RWPE2 (cell line): ENCODE measurements around the gene MAP3K15.

ENCODE experiments used
- ATAC-seq: fragments of 200-7000 bp; cut with Tn5 transposase; 3 replicates; pipeline ENCODE4 v1.9.1; 2021; ENCODE audit warnings: low read depth
- DNase-seq: peaks from one replicate; pipeline ENCODE4 v3.0.0-alpha.2; 2020; ENCODE audit warnings: low spot score
- H3K27ac ChIP-seq: fragments of 450-650 bp; 2 replicates; pipeline ENCODE4 v1.5.1; 2017; ENCODE audit warnings: mild to moderate bottlenecking; ENCODE audit not compliant: poor library complexity, severe bottlenecking
- H3K27me3 ChIP-seq: fragments of 250-450 bp; sonication (Bioruptor Pico); 2 replicates; pipeline ENCODE4 v1.5.1; 2021; ENCODE audit warnings: mild to moderate bottlenecking, moderate library complexity; ENCODE audit not compliant: insufficient read depth, poor library complexity, severe bottlenecking
- H3K36me3 ChIP-seq: fragments of 250-450 bp; sonication (Bioruptor Pico); 2 replicates; pipeline ENCODE4 v1.5.1; 2020; ENCODE audit warnings: low read depth, mild to moderate bottlenecking, moderate library complexity
- H3K4me1 ChIP-seq: fragments of 250-450 bp; sonication (Bioruptor Pico); 2 replicates; pipeline ENCODE4 v1.5.1; 2021; ENCODE audit warnings: mild to moderate bottlenecking, moderate library complexity; ENCODE audit not compliant: insufficient read depth, poor library complexity, severe bottlenecking
- H3K4me3 ChIP-seq: fragments of 250-450 bp; sonication (Bioruptor Pico); 2 replicates; pipeline ENCODE4 v1.5.1; 2021; ENCODE audit warnings: mild to moderate bottlenecking, moderate library complexity; ENCODE audit not compliant: severe bottlenecking
- H3K9me3 ChIP-seq: fragments of 250-450 bp; sonication (Bioruptor Pico); 2 replicates; pipeline ENCODE4 v1.5.1; 2021; ENCODE audit warnings: mild to moderate bottlenecking, moderate library complexity; ENCODE audit not compliant: severe bottlenecking
- TF ChIP-seq, protein P1 (sequence below): fragments of 450-650 bp; IDR thresholded peaks from one replicate; pipeline ENCODE4 v1.5.1; 2017; ENCODE audit warnings: mild to moderate bottlenecking, moderate library complexity; ENCODE audit not compliant: poor library complexity, severe bottlenecking

The MAP3K15 gene

DNA sequence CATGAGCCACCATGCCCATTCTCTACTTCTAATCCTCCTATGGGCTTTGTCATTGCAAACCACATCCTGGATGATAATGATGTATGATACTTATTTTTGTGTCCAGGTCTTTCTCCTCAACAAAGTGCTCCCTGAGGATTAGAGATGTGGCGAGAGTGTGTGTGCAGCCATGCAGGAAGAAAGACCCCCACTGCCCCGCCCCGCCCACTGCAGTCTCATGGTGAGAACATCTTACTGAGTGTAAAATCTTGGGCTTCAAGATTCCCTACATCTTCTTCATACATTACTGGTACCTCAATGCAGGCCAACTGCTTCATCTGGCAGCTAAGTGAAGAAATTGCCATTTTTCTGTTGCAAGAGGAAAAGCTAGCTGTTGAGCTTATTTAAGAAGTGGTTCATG is 25.9 kb upstream of the MAP3K15 start:
- ATAC-seq (no peak), DNase-seq (no peak)
- TF ChIP-seq, protein P1, sequence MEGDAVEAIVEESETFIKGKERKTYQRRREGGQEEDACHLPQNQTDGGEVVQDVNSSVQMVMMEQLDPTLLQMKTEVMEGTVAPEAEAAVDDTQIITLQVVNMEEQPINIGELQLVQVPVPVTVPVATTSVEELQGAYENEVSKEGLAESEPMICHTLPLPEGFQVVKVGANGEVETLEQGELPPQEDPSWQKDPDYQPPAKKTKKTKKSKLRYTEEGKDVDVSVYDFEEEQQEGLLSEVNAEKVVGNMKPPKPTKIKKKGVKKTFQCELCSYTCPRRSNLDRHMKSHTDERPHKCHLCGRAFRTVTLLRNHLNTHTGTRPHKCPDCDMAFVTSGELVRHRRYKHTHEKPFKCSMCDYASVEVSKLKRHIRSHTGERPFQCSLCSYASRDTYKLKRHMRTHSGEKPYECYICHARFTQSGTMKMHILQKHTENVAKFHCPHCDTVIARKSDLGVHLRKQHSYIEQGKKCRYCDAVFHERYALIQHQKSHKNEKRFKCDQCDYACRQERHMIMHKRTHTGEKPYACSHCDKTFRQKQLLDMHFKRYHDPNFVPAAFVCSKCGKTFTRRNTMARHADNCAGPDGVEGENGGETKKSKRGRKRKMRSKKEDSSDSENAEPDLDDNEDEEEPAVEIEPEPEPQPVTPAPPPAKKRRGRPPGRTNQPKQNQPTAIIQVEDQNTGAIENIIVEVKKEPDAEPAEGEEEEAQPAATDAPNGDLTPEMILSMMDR, result no peak
- Histone ChIP-seq H3K4me3 (no peak overlapping the region), H3K4me1 (no peaks in the 10 kb centered on the region), H3K9me3 (no peaks in the 10 kb centered on the region), H3K27me3 (no peaks in the 10 kb centered on the region), H3K36me3 (peaks cover 6% of the 10 kb centered on the region; the same call in 1 of the 2 replicates), H3K27ac (no peak overlapping the region)

GRCh38 chrX:19540076-19540475 is 24.8 kb upstream of the MAP3K15 start:
- no peak for ATAC-seq
- DNase-seq, result no peak
- no peaks in the 10 kb centered on the region for H3K9me3 ChIP-seq
- peaks cover 2% of the 10 kb centered on the region; the same call in 1 of the 2 replicates for H3K36me3 ChIP-seq
- H3K27ac ChIP-seq, result no peak overlapping the region
- H3K4me1 ChIP-seq, result no peaks in the 10 kb centered on the region
- TF ChIP-seq, protein P1, result no peak
- no peaks in the 10 kb centered on the region for H3K27me3 ChIP-seq
- no peak overlapping the region for H3K4me3 ChIP-seq

DNA sequence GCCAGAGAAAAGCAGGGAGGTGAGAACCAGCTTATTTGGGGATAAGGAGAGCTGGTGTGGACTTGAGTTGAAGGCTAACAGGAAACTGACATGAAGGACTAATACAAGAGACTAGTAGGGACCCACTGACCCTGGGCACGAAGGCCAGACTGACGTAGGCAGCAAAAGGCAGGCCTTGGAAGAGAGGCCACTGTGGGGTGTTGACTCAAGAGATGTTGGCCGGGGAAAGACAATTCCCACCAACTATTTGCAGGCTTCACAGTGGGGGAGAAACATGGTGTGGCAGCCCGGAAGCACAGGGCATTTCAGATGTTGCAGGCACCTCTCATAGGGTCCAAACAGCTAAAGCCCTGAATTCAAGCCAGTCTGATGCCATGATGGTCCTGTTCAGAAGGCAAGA is 24.4 kb upstream of the MAP3K15 start:
- no peak for DNase-seq
- Histone ChIP-seq H3K27me3 (no peaks in the 10 kb centered on the region), H3K27ac (no peak overlapping the region), H3K9me3 (no peaks in the 10 kb centered on the region), H3K36me3 (no peaks in the 10 kb centered on the region), H3K4me1 (no peaks in the 10 kb centered on the region), H3K4me3 (no peak overlapping the region)
- ATAC-seq, result no peak
- TF ChIP-seq, protein P1, result no peak

GRCh38 chrX:19535476-19535875 is 20.2 kb upstream of the MAP3K15 start:
- Histone ChIP-seq H3K27ac (no peak overlapping the region), H3K4me1 (no peaks in the 10 kb centered on the region), H3K9me3 (no peaks in the 10 kb centered on the region), H3K36me3 (no peaks in the 10 kb centered on the region), H3K4me3 (no peak overlapping the region), H3K27me3 (no peaks in the 10 kb centered on the region)
- ATAC-seq (no peak), DNase-seq (no peak)
- TF ChIP-seq, protein P1, result peak; percentile 38

DNA sequence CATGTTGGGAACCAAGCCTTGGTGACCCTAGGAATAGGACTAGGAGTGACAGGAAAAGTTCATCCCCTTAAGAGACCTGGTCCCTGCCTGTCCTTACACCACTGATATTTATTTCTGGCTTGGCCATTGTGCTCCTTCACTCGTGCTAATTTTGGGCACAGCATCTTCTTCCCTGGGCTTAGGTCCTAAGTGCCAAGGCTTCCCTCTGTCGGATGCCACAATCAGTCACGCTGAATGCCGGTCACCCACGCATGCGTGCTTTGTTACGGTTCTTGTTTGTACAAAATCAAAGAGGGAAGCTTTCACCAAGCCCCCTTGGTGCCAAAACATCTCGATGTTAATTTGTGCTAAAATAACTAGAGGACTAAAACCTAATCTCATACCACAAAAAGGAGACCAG is 17.4 kb upstream of the MAP3K15 start:
- ATAC-seq (no peak), DNase-seq (no peak)
- H3K27ac ChIP-seq, result no peak overlapping the region
- no peak overlapping the region for H3K4me3 ChIP-seq
- H3K9me3 ChIP-seq, result no peaks in the 10 kb centered on the region
- H3K4me1 ChIP-seq, result no peaks in the 10 kb centered on the region
- no peaks in the 10 kb centered on the region for H3K36me3 ChIP-seq
- H3K27me3 ChIP-seq, result no peaks in the 10 kb centered on the region
- TF ChIP-seq, protein P1, result no peak
